NCI-H1417 treated with DMSO at 0.1 percent for 48 hours (cell line): ENCODE results near the gene FHIT.

ENCODE experiments used
- DNase-seq: peaks from one replicate; lab custom pipeline; 2025; lab: John Stamatoyannopoulos, UW

FHIT gene

DNA sequence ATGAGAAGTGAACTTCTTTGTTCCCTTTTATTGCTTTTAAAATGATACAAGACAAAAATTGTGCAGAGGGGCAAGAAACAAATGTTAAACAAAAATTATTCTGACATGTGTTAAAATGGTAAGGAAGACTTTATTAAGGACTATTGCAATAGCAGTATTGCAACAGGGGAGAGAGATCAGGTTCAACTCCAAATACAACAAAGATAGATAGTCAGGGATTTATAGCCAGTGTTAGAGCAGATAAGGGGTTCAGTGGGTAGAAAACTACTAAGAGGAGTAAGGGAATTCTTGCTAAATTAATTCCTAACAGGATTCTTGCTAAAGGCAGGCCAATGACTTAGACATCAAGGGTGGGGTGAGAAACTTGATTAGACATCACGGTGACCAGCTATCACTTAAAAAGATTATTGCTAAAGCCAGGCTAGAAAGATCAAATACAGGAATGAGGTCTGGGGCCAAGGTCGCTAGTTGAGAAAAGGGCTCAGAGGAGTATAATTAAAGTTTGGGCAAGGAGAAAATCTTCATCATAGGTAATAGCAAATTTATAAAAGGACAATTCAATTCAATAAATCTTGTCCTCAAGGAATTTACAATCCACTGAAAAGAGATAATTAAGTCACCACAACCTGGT, 81.5 kb downstream of the FHIT start:
- no peak for DNase-seq

- no peak for DNase-seq
Observed at GRCh38 chr3:61168286-61168685, 83.0 kb downstream of the FHIT start.

GRCh38 chr3:61162965-61163364, 88.3 kb downstream of the FHIT start:
- no peak for DNase-seq

GRCh38 chr3:61158667-61159066, 92.6 kb downstream of the FHIT start:
- no peak for DNase-seq

GRCh38 chr3:61158216-61158615, 93.0 kb downstream of the FHIT start:
- peak; percentile 88 for DNase-seq

- DNase-seq: no peak
Observed at GRCh38 chr3:61157414-61157813, 93.8 kb downstream of the FHIT start.

DNA sequence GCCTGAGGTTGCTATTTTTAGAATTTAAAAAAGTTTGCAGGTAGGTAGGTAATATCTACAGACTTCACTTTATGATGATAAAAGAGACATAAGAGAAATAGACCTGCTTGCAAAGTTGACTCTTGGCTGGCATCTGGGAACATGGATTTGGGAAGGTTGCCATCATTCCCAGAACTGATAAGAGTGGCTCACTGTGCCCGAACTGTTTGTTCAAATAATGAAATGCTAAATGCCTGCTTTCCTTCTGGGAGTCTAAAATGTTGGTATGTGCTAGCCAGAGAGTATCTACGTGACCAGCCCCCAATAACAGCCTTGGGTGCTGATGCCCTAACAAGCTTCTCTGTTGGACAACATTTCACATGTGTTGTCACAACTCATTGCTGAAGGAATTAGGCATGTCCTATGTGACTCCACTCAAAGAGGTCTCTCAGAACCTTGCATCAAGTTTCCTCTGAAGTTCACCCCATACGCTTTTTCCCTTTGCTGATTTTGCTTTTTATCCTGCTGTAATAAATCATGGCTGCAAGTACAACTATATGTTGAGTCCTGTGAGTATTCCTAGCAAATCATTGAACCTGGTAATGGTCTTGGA, 95.5 kb downstream of the FHIT start:
- no peak for DNase-seq

GRCh38 chr3:61154457-61155198, 96.6 kb downstream of the FHIT start:
- DNase-seq: no peak

GRCh38 chr3:61152071-61152470, 99.2 kb downstream of the FHIT start:
- no peak for DNase-seq

DNA sequence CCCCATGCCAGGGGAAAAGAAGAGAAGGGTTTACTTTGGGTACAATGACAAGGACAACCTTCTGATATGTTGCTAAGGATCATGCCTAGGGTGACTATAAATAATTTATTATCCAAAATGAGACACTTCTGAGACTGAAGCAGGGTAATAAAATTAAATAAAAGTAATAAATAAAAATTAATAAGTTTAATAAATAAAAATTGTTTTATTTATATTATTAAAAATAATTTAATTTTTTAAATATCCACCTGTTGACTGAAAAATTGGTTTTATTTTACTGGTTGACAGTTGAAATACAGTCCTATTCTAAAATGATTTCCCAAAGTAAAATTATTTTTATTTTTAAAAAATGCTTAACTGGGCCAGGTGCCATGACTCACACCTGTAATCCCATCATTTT, 102.0 kb downstream of the FHIT start:
- no peak for DNase-seq

DNA sequence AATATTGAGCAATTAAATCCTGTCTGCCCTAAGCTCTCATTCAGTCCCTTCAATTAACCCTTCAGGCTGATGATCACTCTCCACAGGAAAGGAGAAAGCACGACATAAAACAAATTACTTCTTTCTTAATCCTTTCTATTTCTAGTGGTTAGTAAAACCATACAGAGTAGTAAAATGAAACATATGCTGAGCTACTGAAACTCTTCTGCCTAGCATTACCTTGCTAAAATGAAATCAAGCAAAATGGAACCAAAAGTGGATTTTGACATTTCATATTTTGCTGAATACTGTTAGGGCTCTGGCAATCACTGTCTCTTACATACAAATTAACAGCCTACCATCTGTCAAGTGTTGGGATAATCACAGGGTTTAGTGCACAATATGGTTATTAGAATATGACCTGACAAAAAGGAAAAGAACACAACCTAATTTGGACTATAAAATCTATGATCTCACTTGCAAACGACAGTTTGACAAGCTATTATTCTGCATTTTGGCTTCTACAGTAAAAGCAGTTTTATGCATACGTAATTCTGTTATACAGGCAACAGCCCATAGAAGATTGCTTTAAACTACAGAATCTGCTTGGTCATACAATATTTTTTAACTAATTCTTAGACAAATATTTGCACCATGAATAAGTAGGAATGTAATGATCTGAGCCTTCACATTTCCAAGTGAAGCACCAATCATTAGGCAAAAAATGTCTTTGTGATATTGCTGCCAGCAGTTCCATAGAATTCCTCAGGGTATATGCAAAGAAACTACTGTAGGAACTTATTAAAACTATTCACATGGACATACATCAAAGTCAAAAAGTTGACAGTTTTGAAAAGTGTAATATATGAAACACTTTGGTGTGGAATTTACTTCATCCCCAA, 105.0 kb downstream of the FHIT start:
- peak; percentile 46 for DNase-seq

DNA sequence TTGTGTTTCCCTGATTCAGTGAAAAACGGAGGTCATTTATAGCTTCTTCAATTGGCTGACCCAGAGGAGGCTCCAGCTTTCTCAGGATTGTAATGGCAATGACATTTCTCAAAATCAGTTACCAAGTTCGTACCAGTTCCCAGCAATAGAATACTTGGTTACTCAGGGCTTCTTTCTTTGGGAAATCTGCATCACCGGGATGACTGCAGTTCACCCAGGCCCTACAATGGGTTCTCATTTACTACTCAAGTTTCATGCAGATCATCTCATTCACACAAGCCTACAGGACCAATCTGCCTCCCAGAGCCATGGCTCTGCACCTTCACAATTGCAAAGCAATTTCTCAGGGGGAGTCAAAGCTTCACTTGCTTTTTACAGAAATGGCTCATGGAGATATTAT, 109.6 kb downstream of the FHIT start:
- DNase-seq: no peak

DNA sequence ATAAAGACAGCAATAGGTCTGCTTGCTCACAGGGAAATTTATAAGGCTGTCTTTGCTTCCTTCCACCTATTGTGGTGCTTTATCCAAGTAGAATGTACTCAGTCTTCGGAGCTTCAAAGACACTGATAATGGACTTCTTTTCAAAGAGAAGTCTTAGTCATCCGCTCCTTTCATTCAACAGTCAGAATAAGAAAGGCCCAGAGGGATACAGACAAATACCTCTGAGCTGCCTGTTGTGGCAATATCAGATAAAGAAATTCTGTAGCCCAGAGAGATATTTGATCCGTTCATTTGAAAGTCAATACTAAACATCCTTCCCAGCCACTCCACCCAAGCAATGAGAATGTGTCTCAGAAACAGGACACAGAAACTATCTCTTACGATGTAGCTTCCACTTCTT, 110.0 kb downstream of the FHIT start:
- DNase-seq: no peak

- DNase-seq: no peak
Observed at GRCh38 chr3:61139686-61140085, 111.6 kb downstream of the FHIT start.

GRCh38 chr3:61138401-61138800, 112.9 kb downstream of the FHIT start:
- no peak for DNase-seq

DNA sequence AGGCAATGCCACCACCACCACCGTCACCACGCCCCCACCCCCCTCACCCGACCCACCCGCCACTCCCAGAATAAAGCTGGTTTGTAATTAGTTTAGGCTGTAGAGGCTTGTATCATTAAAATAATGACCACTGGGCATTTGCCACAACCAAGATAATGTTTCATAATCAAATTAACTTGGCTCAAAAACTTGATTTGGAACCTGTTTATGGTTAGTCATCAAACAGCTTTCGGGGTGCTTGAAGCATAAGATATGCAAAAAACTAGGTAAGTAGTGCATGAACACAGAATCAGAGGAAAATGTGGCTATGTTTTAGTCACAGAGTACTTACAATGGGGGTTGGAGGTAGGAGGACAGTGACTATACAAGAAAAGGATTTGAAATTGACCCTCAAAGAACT, 115.1 kb downstream of the FHIT start:
- no peak for DNase-seq

- DNase-seq: no peak
Observed at GRCh38 chr3:61134532-61134931, 116.7 kb downstream of the FHIT start.

DNA sequence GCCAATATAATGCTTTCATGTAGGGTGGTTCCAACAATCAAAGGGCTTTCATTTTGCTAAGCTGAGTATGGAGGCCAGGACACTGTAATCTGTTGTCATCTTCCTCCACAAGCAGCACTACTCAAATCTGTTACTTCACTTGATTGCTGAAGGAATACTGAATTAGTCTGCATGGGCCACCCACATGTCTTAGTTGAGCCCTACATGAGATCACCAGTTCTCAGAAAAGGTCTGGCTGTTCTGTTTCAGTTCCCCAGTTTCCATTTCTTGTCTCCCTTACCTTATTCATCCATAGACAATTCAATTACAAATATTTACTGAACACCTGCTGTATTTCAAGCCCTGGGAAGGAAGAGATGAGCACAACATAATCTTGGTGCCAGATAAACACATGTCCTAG, 119.2 kb downstream of the FHIT start:
- no peak for DNase-seq

DNA sequence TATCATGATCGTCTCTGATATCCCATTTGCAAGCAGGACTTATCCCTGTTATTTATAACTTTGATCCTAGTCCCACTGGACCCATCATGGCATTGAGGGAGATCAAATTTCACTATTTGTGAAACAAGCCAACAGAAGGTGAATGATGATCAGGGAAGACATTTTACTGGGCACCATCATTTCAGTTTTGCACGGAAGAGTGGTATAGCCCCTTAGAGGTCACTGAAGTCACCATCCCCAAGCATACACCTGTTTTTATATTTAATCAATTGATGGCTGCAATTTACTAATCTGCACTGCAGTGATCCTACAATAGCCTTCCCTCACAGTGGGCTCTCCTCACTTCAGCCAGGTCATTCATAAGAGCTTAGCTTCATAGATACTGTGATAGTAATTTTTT, 132.4 kb downstream of the FHIT start:
- DNase-seq: no peak

GRCh38 chr3:61117045-61117898, 134.0 kb downstream of the FHIT start:
- no peak for DNase-seq

DNA sequence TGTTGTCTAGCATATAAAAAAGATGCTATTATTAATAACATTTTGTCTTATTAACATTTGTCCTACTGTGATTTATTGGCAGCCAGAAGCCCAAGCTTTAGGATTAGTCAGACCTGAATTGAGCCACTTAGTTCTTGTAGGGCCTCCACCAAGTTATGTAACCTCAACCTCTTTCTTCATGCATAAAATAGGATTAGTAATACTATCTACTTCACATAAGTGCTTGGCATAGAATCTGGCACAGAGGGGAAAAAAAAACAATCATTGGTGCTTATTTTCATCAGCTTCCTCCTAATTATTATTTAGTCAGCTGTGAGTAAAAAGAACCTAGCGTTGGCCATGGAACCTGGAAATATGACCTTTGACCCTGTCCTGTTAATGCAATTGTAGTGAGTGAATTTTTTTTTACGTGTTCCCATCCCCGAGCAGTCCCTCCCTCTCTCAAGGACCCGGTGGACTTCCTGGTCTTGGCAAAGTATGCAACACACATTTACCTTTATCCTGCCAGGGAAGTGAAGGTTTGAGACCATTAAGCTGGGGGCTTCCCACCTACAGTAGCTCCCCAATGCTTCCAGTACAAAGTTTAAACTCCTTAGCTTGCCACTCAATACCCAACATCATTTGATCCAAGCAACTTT, 136.8 kb downstream of the FHIT start:
- no peak for DNase-seq
